ENCODE results near the gene GOLGA6L4. TPM values are rescaled to one million over a fixed set of nuclear protein-coding genes. Genes with fewer than 3 reads are reported as not detected.
"Not testable (repeated sequence)": the region's sequence is repeated elsewhere in the genome, so short reads cannot be mapped to it uniquely, and the experiment has no call there.

The GOLGA6L4 gene
- total RNA-seq = 0.29 and 0.36 TPM in 2 replicates
- polyA plus RNA-seq (2012) = 1.3 TPM

GRCh38 chr15:84235573-84235972 is at the start of gene GOLGA6L4:
Gene GOLGA6L4, plus strand, starts transcription at chr15:84235773. Its CDS starts 62 bp downstream, at chr15:84235835.
- not testable (repeated sequence) for DNase-seq (ENCODE audit: low read depth)

DNA sequence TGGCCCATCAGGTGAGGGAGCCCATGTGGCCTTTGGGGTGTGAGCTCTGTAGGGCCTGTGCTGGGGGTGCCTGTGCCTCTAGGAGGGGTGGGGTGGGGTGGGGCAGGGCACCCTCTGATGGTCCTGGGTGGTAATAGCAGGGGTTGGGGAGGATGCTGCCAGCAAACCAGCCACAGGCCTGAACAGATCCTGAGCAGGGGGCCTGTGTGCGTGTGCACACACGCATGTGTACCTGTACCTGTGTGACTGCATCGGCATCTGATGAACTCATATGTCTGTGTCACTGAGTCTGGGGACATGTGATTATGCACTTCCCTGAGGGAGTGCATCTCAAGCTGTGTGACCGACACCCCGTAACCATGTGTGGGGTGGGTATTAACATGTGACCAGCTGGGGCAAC is 42.6 kb upstream of the GOLGA6L4 start:
- DNase-seq (ENCODE audit: low read depth) = not testable (repeated sequence)

- DNase-seq (ENCODE audit: low read depth) = not testable (repeated sequence)
Measured at GRCh38 chr15:84195603-84196002, 40.0 kb upstream of the GOLGA6L4 start.

DNA sequence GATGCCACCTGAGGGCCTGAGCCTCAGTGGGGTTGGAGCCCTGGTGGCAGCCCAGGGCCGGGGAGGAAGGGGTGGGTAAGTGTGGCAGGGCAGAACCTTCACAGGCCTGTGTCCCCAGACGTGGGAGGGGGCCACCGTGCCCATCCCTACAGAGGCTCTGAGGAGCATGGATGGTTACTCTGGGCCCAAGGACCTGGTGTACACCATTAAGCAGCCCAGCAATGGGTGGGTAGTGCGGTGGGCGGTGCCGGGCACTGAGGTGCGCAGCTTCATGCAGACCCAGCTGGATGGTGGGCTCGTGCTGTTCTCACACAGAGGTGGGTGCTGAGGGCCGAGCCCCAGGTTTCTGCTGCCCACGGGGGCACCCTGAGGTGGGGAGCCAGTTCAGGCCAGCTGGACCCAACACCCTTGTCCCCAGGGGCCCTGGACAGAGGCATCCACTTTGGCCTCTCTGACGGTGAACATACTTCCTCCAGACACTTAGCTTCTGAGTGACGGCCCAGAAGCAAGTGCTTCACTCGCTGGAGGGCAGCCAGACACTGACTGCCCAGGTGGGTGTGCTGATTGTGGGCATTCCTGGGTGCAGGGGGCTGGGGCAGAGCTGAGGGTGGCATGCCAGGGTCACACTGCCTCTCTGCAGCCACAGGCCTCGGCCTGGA is 38.9 kb upstream of the GOLGA6L4 start:
- not testable (repeated sequence) for DNase-seq (ENCODE audit: low read depth)

DNA sequence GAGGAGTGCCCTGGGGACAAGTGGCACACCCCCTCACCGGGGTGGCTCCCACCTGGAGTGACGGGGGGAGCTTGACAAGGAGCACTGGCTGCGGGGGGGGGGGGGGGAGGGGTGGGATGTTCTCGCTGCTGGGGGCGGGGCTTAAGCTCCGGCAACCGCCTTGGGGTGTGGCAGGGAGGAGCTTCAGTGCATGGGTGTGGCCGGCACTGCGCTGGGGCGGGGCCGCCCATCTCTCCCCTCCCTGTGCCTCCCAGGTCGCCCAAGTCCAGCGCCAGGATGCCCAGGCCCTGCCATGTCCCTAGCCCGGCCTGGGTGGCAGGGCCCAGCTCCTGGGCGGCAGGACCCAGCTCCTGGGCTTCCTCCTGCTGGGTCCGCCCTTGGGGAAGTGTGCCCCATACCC is 35.7 kb upstream of the GOLGA6L4 start:
- DNase-seq (ENCODE audit: low read depth) = not testable (repeated sequence)

DNA sequence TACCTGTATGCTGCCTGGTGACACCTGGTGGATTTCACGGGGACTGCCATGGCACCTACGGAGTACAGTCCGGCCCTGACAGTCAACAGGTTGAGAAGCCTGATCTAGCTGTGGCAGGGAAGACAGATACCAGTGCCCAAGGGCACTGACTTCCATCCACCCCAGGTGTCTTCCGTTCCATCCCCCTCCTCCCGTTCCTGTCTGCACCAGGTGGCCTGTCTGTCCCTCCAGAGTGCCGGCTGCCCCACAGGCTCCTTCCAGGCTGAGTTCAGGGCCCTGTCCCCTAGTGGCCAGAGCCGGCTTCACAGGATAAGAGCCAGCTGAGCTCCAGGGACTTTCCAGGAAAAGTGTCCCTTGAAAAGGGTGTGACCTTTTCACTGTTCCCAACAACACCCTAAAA is 10.9 kb downstream of the GOLGA6L4 start:
- not testable (repeated sequence) for DNase-seq (ENCODE audit: low read depth)

All from myocyte (in vitro differentiated cells).